Eye (tissue), 1 donor: ENCODE measurements around the gene PCGF5.
A peak's percentile ranks its signal among the peaks of the same experiment; 100 is the strongest.
"Not testable (repeated sequence)": the region's sequence is repeated elsewhere in the genome, so short reads cannot be mapped to it uniquely, and the experiment has no call there.

Experiments used
- DNase-seq: peaks from one replicate; pipeline ENCODE4 v3.0.0-alpha.2; 2015

Gene PCGF5

DNA sequence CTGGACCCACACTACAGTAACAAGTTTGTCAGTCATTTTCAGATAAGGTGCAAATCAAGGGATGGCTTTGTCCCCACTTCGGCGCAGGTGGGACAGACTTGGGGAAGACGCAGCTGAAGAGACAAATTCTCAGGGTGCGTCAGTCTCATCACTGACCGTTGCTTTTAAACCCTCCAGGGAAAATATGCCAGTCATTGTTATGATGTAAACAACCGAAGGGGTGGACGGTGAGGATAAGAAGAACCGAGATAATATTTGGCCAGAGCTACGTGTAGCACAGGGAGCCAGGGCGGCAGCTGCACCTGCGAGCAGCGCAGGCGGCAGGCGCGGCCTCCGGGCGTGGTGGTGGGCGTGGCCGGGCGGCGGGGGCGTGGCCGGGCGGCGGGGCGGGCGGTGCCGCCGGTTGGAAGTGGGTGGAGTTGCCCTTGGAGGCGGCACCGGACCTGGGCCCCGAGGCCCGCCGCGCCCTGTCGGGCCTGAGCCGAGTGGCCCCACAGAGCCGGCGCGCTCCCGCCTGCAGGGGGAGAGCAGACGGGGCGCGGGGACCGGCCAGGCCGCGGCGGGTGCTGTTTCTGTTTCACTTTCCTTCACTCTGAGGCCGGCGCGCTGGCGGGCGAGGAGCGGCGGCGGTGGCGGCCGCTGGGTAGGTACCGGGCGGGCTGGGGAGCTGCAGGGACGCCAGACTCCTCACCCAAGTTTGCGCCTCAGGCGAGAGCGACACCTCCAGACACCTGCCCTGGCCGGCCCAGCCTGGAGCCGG is at the start of gene PCGF5:
TSS of gene PCGF5 (plus strand) at position 470 of the 760 bp plus-strand sequence. CDS start 2,209 bp downstream, outside the sequence.
- peak; percentile 90 for DNase-seq

- DNase-seq: no peak
Observed at GRCh38 chr10:91171485-91171884, 49.0 kb upstream of the PCGF5 start.

DNA sequence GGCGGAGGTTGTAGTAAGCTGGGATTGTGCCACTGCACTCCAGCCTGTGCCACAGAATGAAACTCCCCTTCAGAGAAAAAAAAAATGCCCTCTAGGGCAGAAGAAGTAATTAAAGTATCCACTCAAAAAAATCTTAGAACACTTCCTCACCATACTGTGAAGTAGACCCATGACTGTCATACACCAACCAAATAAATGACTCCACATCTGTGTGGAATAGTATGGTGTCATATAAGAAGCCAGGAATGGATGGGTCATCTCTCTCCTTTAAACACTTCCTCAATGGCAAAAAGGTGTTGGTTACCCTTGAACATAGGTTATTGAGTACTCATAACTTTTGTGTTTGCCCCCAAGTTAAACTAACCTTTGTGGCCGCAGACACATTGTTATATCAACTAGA is 48.1 kb upstream of the PCGF5 start:
- DNase-seq: no peak

- no peak for DNase-seq
Observed at GRCh38 chr10:91185239-91185875, 35.1 kb upstream of the PCGF5 start.

- DNase-seq: no peak
Observed at GRCh38 chr10:91187156-91187555, 33.3 kb upstream of the PCGF5 start.

DNA sequence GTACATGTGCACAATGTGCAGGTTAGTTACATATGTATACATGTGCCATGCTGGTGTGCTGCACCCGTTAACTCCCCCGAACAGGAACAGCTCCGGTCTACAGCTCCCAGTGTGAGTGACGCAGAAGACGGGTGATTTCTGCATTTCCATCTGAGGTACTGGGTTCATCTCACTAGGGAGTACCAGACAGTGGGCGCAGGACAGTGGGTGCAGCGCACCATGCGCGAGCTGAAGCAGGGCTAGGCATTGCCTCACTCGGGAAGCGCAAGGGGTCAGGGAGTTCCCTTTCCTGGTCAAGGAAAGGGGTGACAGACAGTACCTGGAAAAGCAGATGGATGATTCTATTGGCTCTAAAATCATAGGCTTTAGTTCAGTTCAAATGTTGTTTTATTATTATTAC is 32.5 kb upstream of the PCGF5 start:
- DNase-seq: not testable (repeated sequence)

DNA sequence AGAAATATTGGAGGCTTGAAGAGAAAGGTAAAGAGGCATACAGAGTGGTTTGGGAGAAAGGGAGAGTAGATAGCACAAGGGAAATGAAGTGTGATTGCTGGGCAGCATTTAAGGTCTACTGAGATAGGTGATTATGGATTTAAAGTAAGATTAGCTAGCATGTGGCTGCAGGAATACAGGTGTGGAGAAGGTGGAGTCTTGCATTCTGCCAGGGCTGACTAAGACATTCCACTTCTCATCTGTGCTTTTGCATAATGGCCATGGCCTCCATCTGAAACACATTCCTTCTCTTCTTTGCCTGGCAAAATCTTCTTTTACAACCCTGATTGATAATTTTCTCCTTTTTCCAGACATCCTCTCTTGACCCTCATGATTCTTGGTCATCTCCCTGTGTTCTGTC is 31.6 kb upstream of the PCGF5 start:
- DNase-seq: no peak

GRCh38 chr10:91190388-91190870 is 30.0 kb upstream of the PCGF5 start:
- no peak for DNase-seq

DNA sequence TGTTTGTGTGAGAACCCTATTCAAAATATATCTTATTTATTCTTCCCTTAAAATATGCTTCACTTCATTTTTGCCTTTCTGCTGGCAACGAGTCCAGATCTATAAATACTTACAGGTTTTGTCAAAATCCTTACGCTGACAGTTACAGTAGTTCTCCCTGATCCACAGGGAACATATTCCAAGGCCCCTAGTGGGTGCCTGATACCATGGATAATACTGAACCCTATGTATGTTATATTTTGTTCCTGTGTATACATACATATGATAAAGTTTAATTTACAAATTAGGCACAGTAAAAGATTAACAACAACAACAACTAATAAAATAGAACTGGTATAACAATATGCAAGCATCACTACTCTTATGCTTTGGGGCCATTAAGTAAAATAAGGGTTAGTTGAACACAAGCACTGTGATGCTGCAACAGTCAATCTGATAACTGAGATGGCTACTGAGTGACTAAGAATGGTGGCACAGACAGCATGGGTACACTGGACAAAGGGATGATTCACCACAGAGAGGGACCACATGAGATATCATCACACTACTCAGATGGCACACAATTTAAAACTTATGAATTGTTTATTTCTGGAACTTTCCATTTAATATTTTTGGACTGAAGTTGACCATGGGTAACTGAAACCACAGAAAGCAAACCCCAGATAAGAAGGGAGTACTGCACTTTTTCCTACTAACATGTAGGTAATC is 29.4 kb upstream of the PCGF5 start:
- DNase-seq: no peak

DNA sequence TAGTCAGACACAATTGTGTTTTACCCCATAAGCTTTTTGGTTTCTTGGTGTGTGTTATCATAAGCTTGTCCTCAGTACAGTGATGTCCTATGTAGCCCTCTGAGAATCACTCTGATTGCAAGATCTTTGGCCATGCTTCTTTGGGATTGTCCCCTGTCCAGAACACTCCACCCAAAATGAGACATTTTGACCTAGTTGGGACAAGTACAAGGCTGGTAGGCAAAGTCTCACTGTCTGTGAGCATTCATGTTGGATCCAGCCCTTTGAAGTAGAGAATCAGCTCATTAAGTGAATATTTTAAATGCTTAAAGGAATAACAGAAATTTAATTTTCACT is 28.9 kb upstream of the PCGF5 start:
- DNase-seq: no peak

DNA sequence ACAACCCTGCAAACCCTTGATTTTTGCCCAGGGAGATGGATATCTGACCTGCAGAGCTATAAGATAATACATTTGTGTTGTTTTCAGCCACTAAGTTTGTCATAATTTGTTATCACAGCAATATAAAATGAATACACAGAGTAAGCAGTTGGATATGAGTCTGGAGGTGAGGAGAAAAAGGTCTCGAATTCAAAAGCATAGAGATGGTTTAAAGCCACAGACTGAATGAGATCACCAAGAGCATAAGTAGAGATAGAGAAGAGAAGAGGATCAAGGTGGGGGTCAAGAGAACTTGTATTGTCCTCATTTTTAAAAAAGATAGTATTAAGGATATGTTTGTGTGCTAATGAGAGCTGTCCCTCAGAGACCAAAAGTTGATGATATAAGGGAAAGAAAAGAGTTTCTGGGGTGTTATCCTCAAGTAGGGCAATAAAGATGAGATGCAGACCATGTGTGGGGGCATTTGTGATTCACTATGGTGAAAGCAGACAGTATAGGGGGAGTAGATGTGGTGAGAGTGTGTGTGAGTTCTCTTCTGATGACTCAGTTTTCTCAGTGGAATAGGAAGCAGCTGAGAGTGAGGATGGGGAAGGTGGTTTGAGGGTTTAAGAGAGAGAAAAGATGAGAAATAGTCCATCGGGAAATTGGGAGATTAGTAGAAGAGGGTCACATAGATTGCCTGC is 25.8 kb upstream of the PCGF5 start:
- DNase-seq: no peak

GRCh38 chr10:91196268-91197048 is 24.0 kb upstream of the PCGF5 start:
- no peak for DNase-seq

- peak; percentile 12 for DNase-seq
Observed at GRCh38 chr10:91197127-91197526, 23.3 kb upstream of the PCGF5 start.

GRCh38 chr10:91198781-91199180 is 21.7 kb upstream of the PCGF5 start:
- DNase-seq: no peak

GRCh38 chr10:91200314-91201212 is 19.9 kb upstream of the PCGF5 start:
- no peak for DNase-seq

DNA sequence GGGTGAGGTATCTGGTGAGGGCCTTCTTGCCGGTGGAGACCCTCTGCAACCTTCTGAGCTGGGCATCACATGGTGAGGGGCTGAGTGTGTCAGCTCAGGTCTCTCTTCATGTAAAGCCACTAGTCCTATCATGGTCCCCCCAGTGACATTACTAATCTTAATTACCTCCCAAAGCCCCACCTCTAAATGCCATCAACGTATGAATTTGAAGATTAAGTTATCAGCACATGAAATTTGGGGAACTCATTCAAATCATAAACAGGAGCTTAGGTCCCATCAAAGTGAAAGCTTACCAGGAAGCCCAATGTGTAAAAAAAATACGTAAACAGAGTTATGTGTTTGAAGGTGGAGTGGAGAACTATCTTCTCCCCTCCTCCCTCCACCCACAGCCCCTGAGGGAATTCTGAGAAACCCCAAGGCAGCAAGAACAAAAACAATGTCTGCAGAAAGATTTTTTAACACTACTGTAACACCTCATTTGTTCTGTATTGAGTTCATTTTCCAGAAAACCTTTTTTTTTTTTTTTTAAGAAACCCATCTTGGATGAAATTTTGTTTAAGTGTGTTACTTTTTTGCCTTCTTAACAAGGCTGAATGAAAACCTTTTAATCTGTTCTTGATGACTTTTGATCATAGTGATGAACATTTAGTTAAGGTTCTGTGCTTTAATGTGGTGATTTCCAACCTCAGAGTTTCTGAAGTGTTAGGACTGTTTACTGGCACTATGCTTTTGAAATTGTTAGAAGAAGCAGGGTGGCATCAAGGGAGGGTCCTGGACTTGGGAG is 19.1 kb upstream of the PCGF5 start:
- DNase-seq: no peak

- DNase-seq: no peak
Observed at GRCh38 chr10:91206427-91206826, 14.0 kb upstream of the PCGF5 start.

GRCh38 chr10:91206837-91207474 is 13.5 kb upstream of the PCGF5 start:
- DNase-seq: no peak

GRCh38 chr10:91208642-91209041 is 11.8 kb upstream of the PCGF5 start:
- no peak for DNase-seq

- DNase-seq: no peak
Observed at GRCh38 chr10:91210014-91210413, 10.4 kb upstream of the PCGF5 start.
